Liver (tissue), 9 donors: ENCODE results near the gene ELOVL2. TPM values are rescaled to one million over a fixed set of nuclear protein-coding genes. Genes with fewer than 3 reads are reported as not detected.

Source experiments
- DNase-seq: peaks from one replicate; pipeline ENCODE4 v3.0.0-alpha.2; 2017; ENCODE audit warnings: low spot score
- H3K27ac ChIP-seq, 2 donors: one replicate each; pipeline ENCODE4 v1.7.0; 2013; ENCODE audit warnings: inconsistent platforms in 2 of 2, low read length in 2 of 2, control low read depth in 1 of 2, low read depth in 1 of 2, mild to moderate bottlenecking in 1 of 2
- H3K27me3 ChIP-seq, 4 donors: one replicate each; pipeline versions ENCODE4 v1.6.1 to v1.7.0; 2013; ENCODE audit warnings: low read length in 3 of 4, inconsistent platforms in 1 of 4, mild to moderate bottlenecking in 1 of 4, moderate library complexity in 1 of 4; ENCODE audit not compliant: control insufficient read depth in 4 of 4, insufficient read depth in 4 of 4
- H3K36me3 ChIP-seq, 4 donors: one replicate each; pipeline versions ENCODE4 v1.6.1 to v1.7.0; 2013; ENCODE audit warnings: low read length in 3 of 4, mild to moderate bottlenecking in 3 of 4, low read depth in 1 of 4, moderate library complexity in 1 of 4; ENCODE audit not compliant: control insufficient read depth in 4 of 4, insufficient read depth in 3 of 4
- H3K4me1 ChIP-seq, 4 donors: one replicate each; pipeline versions ENCODE4 v1.6.1 to v1.7.0; 2013; ENCODE audit warnings: low read length in 3 of 4, mild to moderate bottlenecking in 3 of 4, moderate library complexity in 1 of 4; ENCODE audit not compliant: control insufficient read depth in 4 of 4, insufficient read depth in 4 of 4
- H3K4me3 ChIP-seq, 3 donors: one replicate each; pipeline versions ENCODE4 v1.6.1 to v1.7.0; 2013; ENCODE audit warnings: low read length in 3 of 3, control low read depth in 1 of 3, low read depth in 1 of 3, mild to moderate bottlenecking in 1 of 3
- H3K9ac ChIP-seq, 2 donors: one replicate each; pipeline ENCODE4 v1.7.0; 2013; ENCODE audit warnings: low read length in 2 of 2, mild to moderate bottlenecking in 2 of 2, moderate library complexity in 2 of 2, control low read depth in 1 of 2, low read depth in 1 of 2
- H3K9me3 ChIP-seq, 4 donors: one replicate each; pipeline versions ENCODE4 v1.6.1 to v1.7.0; 2013; ENCODE audit warnings: low read length in 3 of 4; ENCODE audit not compliant: control insufficient read depth in 4 of 4
- CTCF ChIP-seq: fragments of 150-350 bp; IDR thresholded peaks from 2 replicates; pipeline ENCODE4 v1.5.1; 2017; ENCODE audit warnings: improper control_type of control experiment, low read depth, low read length; ENCODE audit not compliant: missing input control
- EGR1 ChIP-seq, 2 donors: IDR thresholded peaks; 2 replicates each; pipeline ENCODE4 v1.6.1; 2016 to 2018; ENCODE audit warnings: antibody characterized with exemption in 2 of 2, low read depth in 2 of 2
- FOXA1 ChIP-seq: IDR thresholded peaks from 2 replicates; pipeline ENCODE4 v1.6.1; 2016; ENCODE audit warnings: antibody characterized with exemption
- FOXA2 ChIP-seq: IDR thresholded peaks from 2 replicates; pipeline ENCODE4 v1.6.1; 2016; ENCODE audit warnings: antibody characterized with exemption
- GABPA ChIP-seq, 2 donors: IDR thresholded peaks in 1 of 2; conservative IDR thresholded peaks in 1 of 2; 2 replicates each; pipeline ENCODE4 v1.6.1; 2016; ENCODE audit warnings: antibody characterized with exemption in 2 of 2, mild to moderate bottlenecking in 1 of 2, moderate library complexity in 1 of 2
- HNF4G ChIP-seq: IDR thresholded peaks from 2 replicates; pipeline ENCODE4 v1.6.1; 2016; ENCODE audit warnings: antibody characterized with exemption
- JUND ChIP-seq, 2 donors: IDR thresholded peaks; 2 replicates each; pipeline ENCODE4 v1.6.1; 2016; ENCODE audit warnings: antibody characterized with exemption in 2 of 2
- MAX ChIP-seq: IDR thresholded peaks from 2 replicates; pipeline ENCODE4 v1.6.1; 2016; ENCODE audit warnings: antibody characterized with exemption
- NR2F2 ChIP-seq: IDR thresholded peaks from 2 replicates; pipeline ENCODE4 v1.6.1; 2016; ENCODE audit warnings: antibody characterized with exemption
- RAD21 ChIP-seq, 2 donors: IDR thresholded peaks; 2 replicates each; pipeline ENCODE4 v1.6.1; 2016; ENCODE audit warnings: antibody characterized with exemption in 2 of 2, mild to moderate bottlenecking in 2 of 2
- REST ChIP-seq: IDR thresholded peaks from 2 replicates; pipeline ENCODE4 v1.6.1; 2016; ENCODE audit warnings: antibody characterized with exemption, mild to moderate bottlenecking
- TAF1 ChIP-seq: conservative IDR thresholded peaks from 2 replicates; pipeline ENCODE4 v1.6.1; 2016; ENCODE audit warnings: antibody characterized with exemption, mild to moderate bottlenecking
- YY1 ChIP-seq: IDR thresholded peaks from 2 replicates; pipeline ENCODE4 v1.6.1; 2016; ENCODE audit warnings: antibody characterized with exemption, mild to moderate bottlenecking
- ZBTB33 ChIP-seq: IDR thresholded peaks from 2 replicates; pipeline ENCODE4 v1.6.1; 2016; ENCODE audit warnings: antibody characterized with exemption
- WGBS: extraction: QIAGEN DNeasy Blood & Tissue Kit; methylation state at CpG from one replicate; pipeline ENCODE4 v1.1.7; 2013; 5-methylcytosine and 5-hydroxymethylcytosine counted together
- polyA plus RNA-seq, 2 donors: library from polyadenylated mRNA; stranded (reverse) in 1 of 2; unstranded in 1 of 2; fragments of 200-250 nt in 1 of 2; fragments of >200 nt in 1 of 2; fragmentation: Nextera tagmentation in 1 of 2; extraction: Ambion mirVana in 1 of 2; gene quantifications; one replicate each; pipeline versions ENCODE4 v1.2.1 to v1.2.3, GENCODE V29; 2013 to 2015
- total RNA-seq, 2 donors: library from RNA; depleted of rRNA; stranded (reverse); fragments of >200 nt; gene quantifications; one replicate each; pipeline ENCODE4 v1.2.3, GENCODE V29; 2014
- donor health status: healthy.
- donor health status: healthy.
- donor health status: healthy.
- donor health status: healthy.
- donor health status: healthy.

Gene ELOVL2
- total and polyA plus RNA-seq, 4 donors: 7.1 to 28.5 (median 22.1) TPM

GRCh38 chr6:10951675-10952282 lies 92.3 kb downstream of the ELOVL2 start:
- Histone ChIP-seq H3K27me3 (no peaks in the 10 kb centered on the region), H3K4me3 (no peak overlapping the region), H3K4me1 (no peaks in the 10 kb centered on the region), H3K9ac (no peak overlapping the region), H3K9me3 (no peaks in the 10 kb centered on the region), H3K36me3 (no peaks in the 10 kb centered on the region), H3K27ac (no peak overlapping the region)
- 37% methylated on average over 6 of the region's 6 CpGs for WGBS
- TF ChIP-seq CTCF (peak; percentile 63), EGR1 (IDR thresholded peaks at IDR 0.05; ENCODE audit: low read depth in 2 of 2) (no peak), REST (no peak), RAD21 (IDR thresholded peaks at IDR 0.05) (peak; percentile 93 to 96), ZBTB33 (no peak), NR2F2 (no peak), GABPA (IDR thresholded peaks at IDR 0.05 in 1 of 2, conservative IDR thresholded peaks at IDR 0.05 in 1 of 2) (no peak), HNF4G (no peak), FOXA1 (no peak), FOXA2 (no peak), TAF1 (no peak), MAX (no peak), JUND (IDR thresholded peaks at IDR 0.05) (no peak), YY1 (no peak)
- no peak for DNase-seq
